Uterus (tissue), 2 donors: ENCODE results near the gene CD8B2.
"Not testable (repeated sequence)": the region's sequence is repeated elsewhere in the genome, so short reads cannot be mapped to it uniquely, and the experiment has no call there.

ENCODE experiments used
- POLR2A ChIP-seq, 2 donors: fragments of 450-650 bp; IDR thresholded peaks; one replicate each; pipeline ENCODE4 v1.6.1; 2016; ENCODE audit warnings: antibody characterized with exemption in 2 of 2, mild to moderate bottlenecking in 1 of 2, moderate library complexity in 1 of 2
- TF ChIP-seq, protein P1 (sequence below), 4 experiments: fragments of 200-600 bp in 2 of 4; fragments of 450-650 bp in 2 of 4; sonication (generic) in 2 of 4; IDR thresholded peaks; one replicate each; pipeline ENCODE4 v1.5.1; 2016 to 2019; ENCODE audit warnings: antibody characterized with exemption in 4 of 4, mild to moderate bottlenecking in 2 of 4, moderate library complexity in 1 of 4

DNA sequence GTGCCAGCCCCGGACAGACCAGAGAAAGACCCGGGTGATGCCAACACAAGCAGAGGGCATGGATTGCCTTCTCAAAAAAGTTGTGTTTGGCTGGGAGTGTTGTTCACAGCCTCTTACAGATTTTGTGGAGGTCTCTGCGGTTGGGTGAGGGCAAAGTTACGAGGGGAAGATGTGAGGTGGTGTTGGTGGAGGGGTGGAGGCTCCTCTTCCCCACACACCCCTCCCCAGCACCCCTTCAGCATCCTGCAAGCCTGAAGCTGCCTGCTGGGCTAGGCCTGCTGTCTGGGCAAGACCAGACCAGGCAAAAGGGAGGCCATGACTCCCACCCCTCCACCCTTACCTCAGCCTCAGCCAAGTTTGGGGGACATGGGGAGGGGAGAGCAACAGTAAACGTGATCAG is 26.2 kb downstream of the CD8B2 start:
- TF ChIP-seq POLR2A (IDR thresholded peaks at IDR 0.05): not testable (repeated sequence)
- TF ChIP-seq, protein P1, sequence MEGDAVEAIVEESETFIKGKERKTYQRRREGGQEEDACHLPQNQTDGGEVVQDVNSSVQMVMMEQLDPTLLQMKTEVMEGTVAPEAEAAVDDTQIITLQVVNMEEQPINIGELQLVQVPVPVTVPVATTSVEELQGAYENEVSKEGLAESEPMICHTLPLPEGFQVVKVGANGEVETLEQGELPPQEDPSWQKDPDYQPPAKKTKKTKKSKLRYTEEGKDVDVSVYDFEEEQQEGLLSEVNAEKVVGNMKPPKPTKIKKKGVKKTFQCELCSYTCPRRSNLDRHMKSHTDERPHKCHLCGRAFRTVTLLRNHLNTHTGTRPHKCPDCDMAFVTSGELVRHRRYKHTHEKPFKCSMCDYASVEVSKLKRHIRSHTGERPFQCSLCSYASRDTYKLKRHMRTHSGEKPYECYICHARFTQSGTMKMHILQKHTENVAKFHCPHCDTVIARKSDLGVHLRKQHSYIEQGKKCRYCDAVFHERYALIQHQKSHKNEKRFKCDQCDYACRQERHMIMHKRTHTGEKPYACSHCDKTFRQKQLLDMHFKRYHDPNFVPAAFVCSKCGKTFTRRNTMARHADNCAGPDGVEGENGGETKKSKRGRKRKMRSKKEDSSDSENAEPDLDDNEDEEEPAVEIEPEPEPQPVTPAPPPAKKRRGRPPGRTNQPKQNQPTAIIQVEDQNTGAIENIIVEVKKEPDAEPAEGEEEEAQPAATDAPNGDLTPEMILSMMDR (IDR thresholded peaks at IDR 0.05): not testable (repeated sequence)
